ENCODE results near the gene MYO5B. TPM values are rescaled to one million over a fixed set of nuclear protein-coding genes. Genes with fewer than 3 reads are reported as not detected.

The MYO5B gene
- total RNA-seq, 2 experiments from 2014 or later = not detected

DNA sequence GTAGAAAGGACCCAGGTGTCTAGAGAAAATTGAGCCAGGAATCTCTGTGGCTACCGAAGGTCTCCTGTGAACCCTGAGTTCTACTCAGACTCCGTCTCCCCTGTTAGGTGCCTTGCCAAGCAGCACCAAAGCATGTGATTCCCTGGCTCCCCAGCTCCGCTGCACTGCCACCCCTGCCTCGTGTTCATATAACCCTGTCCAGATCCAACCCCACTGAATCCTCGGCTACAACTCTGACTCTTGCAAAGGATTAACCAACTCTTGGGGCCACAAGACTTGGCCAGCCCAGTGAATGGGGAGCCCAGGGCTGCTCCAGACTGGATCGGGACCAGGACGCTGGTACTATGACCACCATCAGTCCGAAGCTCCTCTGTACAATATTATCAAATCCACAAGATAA lies 344.3 kb downstream of the MYO5B start:
- H3K4me3 ChIP-seq (ENCODE audit: low read depth, low read length, poor library complexity, severe bottlenecking) = no peak overlapping the region
- ChIA-PET CTCF (ENCODE audit: unreplicated experiment) (no interaction called here), POLR2A (no interaction called here)
- intact Hi-C loops (cut with micrococcal nuclease; ENCODE audit: unreplicated experiment) = no loop called here
- H3K36me3 ChIP-seq (ENCODE audit: insufficient read depth, low read length) = no peaks in the 10 kb centered on the region
- no peaks in the 10 kb centered on the region for H3K9me2 ChIP-seq (ENCODE audit: insufficient read depth, low read length)
- no peaks in the 10 kb centered on the region for H3K4me1 ChIP-seq (ENCODE audit: insufficient read depth, low read length, poor library complexity, severe bottlenecking)
- H4K20me1 ChIP-seq (ENCODE audit: insufficient read depth, low read length) = no peaks in the 10 kb centered on the region
- BruUV-seq (replicated peaks) = no TSS peak
- TF ChIP-seq, protein P1, sequence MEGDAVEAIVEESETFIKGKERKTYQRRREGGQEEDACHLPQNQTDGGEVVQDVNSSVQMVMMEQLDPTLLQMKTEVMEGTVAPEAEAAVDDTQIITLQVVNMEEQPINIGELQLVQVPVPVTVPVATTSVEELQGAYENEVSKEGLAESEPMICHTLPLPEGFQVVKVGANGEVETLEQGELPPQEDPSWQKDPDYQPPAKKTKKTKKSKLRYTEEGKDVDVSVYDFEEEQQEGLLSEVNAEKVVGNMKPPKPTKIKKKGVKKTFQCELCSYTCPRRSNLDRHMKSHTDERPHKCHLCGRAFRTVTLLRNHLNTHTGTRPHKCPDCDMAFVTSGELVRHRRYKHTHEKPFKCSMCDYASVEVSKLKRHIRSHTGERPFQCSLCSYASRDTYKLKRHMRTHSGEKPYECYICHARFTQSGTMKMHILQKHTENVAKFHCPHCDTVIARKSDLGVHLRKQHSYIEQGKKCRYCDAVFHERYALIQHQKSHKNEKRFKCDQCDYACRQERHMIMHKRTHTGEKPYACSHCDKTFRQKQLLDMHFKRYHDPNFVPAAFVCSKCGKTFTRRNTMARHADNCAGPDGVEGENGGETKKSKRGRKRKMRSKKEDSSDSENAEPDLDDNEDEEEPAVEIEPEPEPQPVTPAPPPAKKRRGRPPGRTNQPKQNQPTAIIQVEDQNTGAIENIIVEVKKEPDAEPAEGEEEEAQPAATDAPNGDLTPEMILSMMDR (conservative IDR thresholded peaks at IDR 0.05; ENCODE audit: low read length) = no peak
- TF ChIP-seq EZH2phosphoT487 (IDR thresholded peaks at IDR 0.05; ENCODE audit: borderline replicate concordance, low read depth, low read length) = no peak
- no peak overlapping the region for H3K27ac ChIP-seq (ENCODE audit: low read depth, low read length, poor library complexity, severe bottlenecking)
- no peaks in the 10 kb centered on the region for H3K79me2 ChIP-seq (ENCODE audit: insufficient read depth, low read depth, low read length)
- no peaks in the 10 kb centered on the region for H3K9me3 ChIP-seq (ENCODE audit: low read length)
- DNase-seq (ENCODE audit: low spot score) = no peak
- H3K4me2 ChIP-seq (ENCODE audit: low read length) = no peak overlapping the region
- H2AFZ ChIP-seq (ENCODE audit: low read length) = no peak overlapping the region

DNA sequence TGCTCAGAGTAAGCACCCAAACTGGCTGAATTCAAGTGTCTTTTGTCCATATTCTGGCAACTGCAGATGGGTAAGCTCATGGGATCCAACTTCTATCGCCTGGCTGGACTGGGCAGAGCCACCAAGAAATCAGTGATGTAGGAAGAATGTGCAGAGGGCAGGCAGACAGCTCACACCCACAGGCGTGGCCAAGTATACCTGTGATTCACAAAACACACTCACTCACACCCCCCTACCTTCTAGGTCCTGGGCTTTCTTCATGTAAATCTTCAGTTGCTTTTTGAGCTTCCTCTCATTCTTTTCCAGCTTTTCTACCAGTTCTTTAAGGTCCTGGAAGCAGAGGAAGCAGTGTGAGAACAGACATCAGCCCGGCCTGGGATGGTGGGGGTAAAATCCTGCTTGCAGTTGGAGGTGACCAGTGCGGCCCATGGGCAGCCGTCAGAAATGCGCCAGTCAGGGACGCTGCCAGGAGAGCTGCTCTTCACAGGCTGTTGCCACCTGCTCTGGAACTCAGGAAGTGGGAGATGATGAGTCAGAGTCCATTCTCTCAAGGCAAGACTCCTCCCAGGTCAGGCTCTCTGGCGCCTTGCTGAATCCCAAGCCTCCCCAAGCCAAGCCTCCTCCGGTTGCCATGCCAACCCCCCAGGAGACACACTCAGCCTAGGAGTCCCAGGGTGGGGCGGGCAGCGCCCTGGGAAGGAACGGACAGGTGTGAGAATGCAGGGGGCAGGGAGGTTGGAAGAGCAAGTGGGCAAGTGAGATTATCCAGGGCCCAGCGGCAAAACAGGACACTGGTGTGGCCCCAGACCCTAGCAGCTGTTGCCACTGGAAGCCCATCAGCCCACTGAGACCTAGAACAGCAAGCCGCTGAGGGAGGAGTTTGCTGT lies 345.4 kb downstream of the MYO5B start:
- Histone ChIP-seq H3K79me2 (ENCODE audit: insufficient read depth, low read depth, low read length) (no peaks in the 10 kb centered on the region), H3K27ac (ENCODE audit: low read depth, low read length, poor library complexity, severe bottlenecking) (no peak overlapping the region), H4K20me1 (ENCODE audit: insufficient read depth, low read length) (no peaks in the 10 kb centered on the region), H3K9me2 (ENCODE audit: insufficient read depth, low read length) (no peaks in the 10 kb centered on the region), H2AFZ (ENCODE audit: low read length) (no peak overlapping the region), H3K4me3 (ENCODE audit: low read depth, low read length, poor library complexity, severe bottlenecking) (no peak overlapping the region), H3K36me3 (ENCODE audit: insufficient read depth, low read length) (no peaks in the 10 kb centered on the region), H3K4me2 (ENCODE audit: low read length) (no peak overlapping the region), H3K4me1 (ENCODE audit: insufficient read depth, low read length, poor library complexity, severe bottlenecking) (no peaks in the 10 kb centered on the region), H3K9me3 (ENCODE audit: low read length) (no peaks in the 10 kb centered on the region)
- ChIA-PET POLR2A (no interaction called here), CTCF (ENCODE audit: unreplicated experiment) (no interaction called here)
- DNase-seq (ENCODE audit: low spot score) = no peak
- BruUV-seq (replicated peaks) = no TSS peak
- no peak for TF ChIP-seq EZH2phosphoT487 (IDR thresholded peaks at IDR 0.05; ENCODE audit: borderline replicate concordance, low read depth, low read length)
- TF ChIP-seq, protein P1 (conservative IDR thresholded peaks at IDR 0.05; ENCODE audit: low read length) = no peak
- intact Hi-C loops (cut with micrococcal nuclease; ENCODE audit: unreplicated experiment) = no loop called here

- H3K36me3 ChIP-seq (ENCODE audit: insufficient read depth, low read length) = no peaks in the 10 kb centered on the region
- H3K4me1 ChIP-seq (ENCODE audit: insufficient read depth, low read length, poor library complexity, severe bottlenecking) = no peaks in the 10 kb centered on the region
- no peaks in the 10 kb centered on the region for H3K79me2 ChIP-seq (ENCODE audit: insufficient read depth, low read depth, low read length)
- H3K9me3 ChIP-seq (ENCODE audit: low read length) = no peaks in the 10 kb centered on the region
- POLR2A ChIA-PET = no interaction called here
- no peak overlapping the region for H3K4me3 ChIP-seq (ENCODE audit: low read depth, low read length, poor library complexity, severe bottlenecking)
- DNase-seq (ENCODE audit: low spot score) = no peak
- H3K27ac ChIP-seq (ENCODE audit: low read depth, low read length, poor library complexity, severe bottlenecking) = no peak overlapping the region
- H4K20me1 ChIP-seq (ENCODE audit: insufficient read depth, low read length) = no peaks in the 10 kb centered on the region
- TF ChIP-seq, protein P1 (conservative IDR thresholded peaks at IDR 0.05; ENCODE audit: low read length) = no peak
- no peak for TF ChIP-seq EZH2phosphoT487 (IDR thresholded peaks at IDR 0.05; ENCODE audit: borderline replicate concordance, low read depth, low read length)
- H3K9me2 ChIP-seq (ENCODE audit: insufficient read depth, low read length) = no peaks in the 10 kb centered on the region
- H3K4me2 ChIP-seq (ENCODE audit: low read length) = no peak overlapping the region
- CTCF ChIA-PET (ENCODE audit: unreplicated experiment) = interaction anchor here (0.6 kb wide), 1 partner anchor 11 kb away, joined by 3 read pairs; no protein-coding TSS in a partner anchor
- no peak overlapping the region for H2AFZ ChIP-seq (ENCODE audit: low read length)
- no TSS peak for BruUV-seq (replicated peaks)
- intact Hi-C loops (cut with micrococcal nuclease; ENCODE audit: unreplicated experiment) = no loop called here
Observed at GRCh38 chr18:49848115-49848514, 346.8 kb downstream of the MYO5B start.
